Measurements from ENCODE around the gene FGF6.

Gene FGF6

GRCh38 chr12:4447151-4447550 lies 1.5 kb upstream of the FGF6 start:
- DNase-seq (ENCODE audit: insufficient read length, low spot score) (no peak), FAIRE-seq (no peak)
- TF ChIP-seq CTCF (IDR thresholded peaks at IDR 0.05; ENCODE audit: insufficient read depth, missing control alignments): no peak

GRCh38 chr12:4446335-4446734 lies 720 bp upstream of the FGF6 start:
- DNase-seq (ENCODE audit: insufficient read length, low spot score) (no peak), FAIRE-seq (no peak)
- TF ChIP-seq CTCF (IDR thresholded peaks at IDR 0.05; ENCODE audit: insufficient read depth, missing control alignments): no peak

GRCh38 chr12:4444031-4444430 lies 1.6 kb downstream of the FGF6 start:
- no peak for TF ChIP-seq CTCF (IDR thresholded peaks at IDR 0.05; ENCODE audit: insufficient read depth, missing control alignments)
- FAIRE-seq: no peak

GRCh38 chr12:4443616-4444015 lies 2.0 kb downstream of the FGF6 start:
- DNase-seq (ENCODE audit: insufficient read length, low spot score): no peak
- no peak for TF ChIP-seq CTCF (IDR thresholded peaks at IDR 0.05; ENCODE audit: insufficient read depth, missing control alignments)
- FAIRE-seq: no peak

More at GRCh38 chr12:4444031-4444430, 1.6 kb downstream of the FGF6 start:
- DNase-seq (ENCODE audit: insufficient read length, low spot score): no peak

GRCh38 chr12:4441355-4442335 lies 4.0 kb downstream of the FGF6 start:
- DNase-seq (ENCODE audit: insufficient read length, low spot score) (no peak), FAIRE-seq (no peak)
- TF ChIP-seq CTCF (IDR thresholded peaks at IDR 0.05; ENCODE audit: insufficient read depth, missing control alignments): no peak

- TF ChIP-seq CTCF (IDR thresholded peaks at IDR 0.05; ENCODE audit: insufficient read depth, missing control alignments): no peak
- no peak for FAIRE-seq
Observed at GRCh38 chr12:4440187-4440941, 5.3 kb downstream of the FGF6 start.

More at GRCh38 chr12:4440187-4440941, 5.3 kb downstream of the FGF6 start:
- no peak for DNase-seq (ENCODE audit: insufficient read length, low spot score)
